Measurements from ENCODE around the gene DYRK3.
"Not testable (repeated sequence)": the region's sequence is repeated elsewhere in the genome, so short reads cannot be mapped to it uniquely, and the experiment has no call there.

Gene DYRK3

DNA sequence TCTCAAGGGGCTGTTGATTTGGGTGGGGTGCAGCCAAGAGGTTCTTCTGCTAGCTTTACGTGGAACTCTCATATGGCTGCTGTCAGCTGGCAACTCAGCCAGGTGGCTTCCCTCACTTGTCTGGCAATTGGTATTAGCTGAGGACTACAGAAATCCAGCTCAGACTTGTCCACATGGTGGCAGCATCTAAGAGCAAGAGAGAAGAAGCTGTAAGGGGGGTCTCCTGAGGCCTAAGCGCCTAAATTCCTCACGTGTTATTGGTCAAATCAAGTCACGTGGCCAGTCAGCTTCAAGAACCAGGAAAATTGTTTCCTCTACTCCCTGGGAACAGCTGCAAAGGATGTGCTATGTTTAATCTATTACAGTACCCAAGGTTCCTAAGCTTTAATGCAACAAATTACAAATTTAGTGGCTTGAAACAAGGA lies 4.2 kb upstream of the DYRK3 start:
- DNase-seq (ENCODE audit: low read depth in 2 of 2): peak in 1 of 2 donors; percentile 10

DNA sequence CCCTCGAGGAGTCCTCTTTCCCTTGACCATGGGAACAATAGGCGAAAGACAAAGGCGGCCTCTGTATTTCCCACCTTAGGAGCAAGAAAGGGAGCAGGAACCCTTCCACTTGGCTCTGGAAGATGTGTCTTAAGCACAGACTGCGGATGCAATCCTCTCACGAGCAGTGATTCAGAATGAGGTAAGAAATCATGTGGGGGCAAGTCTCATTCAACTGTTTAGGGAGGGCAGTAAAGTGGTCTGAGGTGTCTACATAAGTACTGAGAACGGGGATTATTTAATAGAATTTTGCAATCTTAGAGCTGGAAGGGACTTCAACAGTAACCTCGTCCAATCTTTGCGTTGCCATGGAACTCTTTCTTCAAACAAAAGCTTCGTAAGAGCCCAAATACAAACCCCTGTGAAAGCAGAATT lies 1.6 kb upstream of the DYRK3 start:
- no peak for DNase-seq (ENCODE audit: low read depth in 2 of 2)

DNA sequence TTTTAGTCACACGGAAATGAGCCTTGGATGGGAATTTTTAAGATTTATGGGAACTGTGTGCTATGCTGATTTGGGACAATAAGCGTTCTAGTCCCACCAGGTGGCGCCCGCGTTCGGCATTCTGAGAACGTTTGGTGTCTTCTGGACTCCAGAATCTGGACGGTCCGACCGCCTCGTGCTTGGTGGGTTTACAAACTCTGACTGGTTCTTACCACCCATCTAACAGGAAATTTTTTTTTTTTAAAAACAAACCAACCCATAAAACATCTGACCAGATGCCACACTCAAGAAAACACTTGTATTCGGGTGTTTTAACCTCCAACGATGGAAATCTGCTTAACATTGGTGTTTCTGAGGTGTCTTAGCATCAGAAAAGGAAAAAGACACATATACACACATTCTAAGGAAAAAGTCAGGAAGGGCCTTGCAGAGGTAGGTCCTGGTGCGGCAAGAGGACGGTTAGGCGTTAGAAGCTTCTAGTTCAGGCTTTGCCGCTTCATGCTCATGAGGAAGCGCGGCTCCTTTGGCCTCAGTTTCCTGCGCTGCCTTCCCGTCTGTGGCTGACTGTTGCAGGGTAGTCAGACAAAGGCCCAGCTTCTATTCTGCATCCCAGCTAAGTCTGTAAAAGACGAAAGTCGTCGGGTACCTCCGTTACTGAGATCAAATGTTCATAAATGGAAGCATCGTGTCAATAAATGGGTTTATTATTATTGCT lies 814 bp upstream of the DYRK3 start:
- DNase-seq (ENCODE audit: low read depth in 2 of 2): peak; percentile 55 to 57

DNA sequence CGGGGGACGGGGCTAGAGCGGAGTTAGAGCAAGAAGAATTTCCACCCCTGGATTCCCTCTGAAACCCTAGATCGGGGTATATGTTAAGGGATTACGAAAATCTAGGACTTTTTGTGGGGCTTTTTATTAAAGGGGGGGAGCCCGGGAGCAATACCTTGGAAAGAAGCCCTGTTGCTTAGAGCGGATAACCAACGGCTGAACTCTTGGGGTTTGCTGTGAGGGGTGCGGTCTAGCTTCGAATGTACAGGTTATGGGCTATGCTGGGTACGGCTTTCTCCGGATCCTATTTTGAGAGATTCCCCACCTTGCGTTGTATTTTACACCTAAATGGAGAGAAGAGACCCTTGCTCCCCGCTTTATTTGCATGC lies 626 bp downstream of the DYRK3 start:
- DNase-seq (ENCODE audit: low read depth in 2 of 2): no peak

DNA sequence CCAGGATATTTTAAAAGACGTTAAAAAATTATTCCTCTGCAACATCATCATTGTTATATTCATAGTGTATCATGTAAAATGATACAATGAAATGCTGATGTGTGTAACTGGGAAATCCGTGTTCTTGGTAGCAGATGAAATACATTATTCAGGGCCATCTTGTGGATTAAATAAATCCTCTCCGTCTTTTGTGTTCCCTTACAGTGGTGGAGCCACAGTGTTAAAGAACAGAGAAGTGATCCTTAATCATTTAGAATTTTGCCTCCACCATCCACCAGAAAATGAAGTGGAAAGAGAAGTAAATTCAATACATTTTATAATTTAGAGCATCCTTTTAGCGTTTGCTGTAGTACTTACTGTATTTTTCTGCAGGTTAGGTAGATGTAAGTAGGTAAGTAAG lies 1.3 kb downstream of the DYRK3 start:
- DNase-seq (ENCODE audit: low read depth in 2 of 2): no peak

DNA sequence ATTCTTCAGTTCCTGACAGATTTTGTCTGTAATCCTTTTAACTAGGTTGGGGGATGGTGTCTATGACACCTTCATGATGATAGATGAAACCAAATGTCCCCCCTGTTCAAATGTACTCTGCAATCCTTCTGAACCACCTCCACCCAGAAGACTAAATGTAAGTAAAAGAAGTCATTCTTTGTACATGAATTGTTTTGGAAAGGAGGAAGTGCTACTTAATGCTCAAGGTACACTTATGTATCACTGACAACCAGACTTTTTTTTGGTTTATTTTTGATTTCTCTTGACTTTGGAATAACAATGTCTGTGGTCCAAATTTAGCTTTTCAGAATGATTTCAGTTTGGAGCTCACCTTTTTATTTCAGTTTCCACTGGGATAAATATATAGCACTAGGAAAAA lies 2.3 kb downstream of the DYRK3 start:
- no peak for DNase-seq (ENCODE audit: low read depth in 2 of 2)

DNA sequence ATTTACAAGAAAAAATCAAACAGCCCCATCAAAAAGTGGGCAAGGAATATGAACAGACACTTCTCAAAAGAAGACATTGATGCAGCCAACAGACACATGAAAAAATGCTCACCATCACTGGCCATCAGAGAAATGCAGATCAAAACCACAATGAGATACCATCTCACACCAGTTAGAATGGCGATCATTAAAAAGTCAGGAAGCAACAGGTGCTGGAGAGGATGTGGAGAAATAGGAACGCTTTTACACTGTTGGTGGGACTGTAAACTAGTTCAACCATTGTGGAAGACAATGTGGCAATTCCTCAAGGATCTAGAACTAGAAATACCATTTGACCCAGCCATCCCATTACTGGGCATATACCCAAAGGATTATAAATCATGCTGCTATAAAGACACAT lies 6.7 kb downstream of the DYRK3 start:
- DNase-seq (ENCODE audit: low read depth in 2 of 2): not testable (repeated sequence)

DNA sequence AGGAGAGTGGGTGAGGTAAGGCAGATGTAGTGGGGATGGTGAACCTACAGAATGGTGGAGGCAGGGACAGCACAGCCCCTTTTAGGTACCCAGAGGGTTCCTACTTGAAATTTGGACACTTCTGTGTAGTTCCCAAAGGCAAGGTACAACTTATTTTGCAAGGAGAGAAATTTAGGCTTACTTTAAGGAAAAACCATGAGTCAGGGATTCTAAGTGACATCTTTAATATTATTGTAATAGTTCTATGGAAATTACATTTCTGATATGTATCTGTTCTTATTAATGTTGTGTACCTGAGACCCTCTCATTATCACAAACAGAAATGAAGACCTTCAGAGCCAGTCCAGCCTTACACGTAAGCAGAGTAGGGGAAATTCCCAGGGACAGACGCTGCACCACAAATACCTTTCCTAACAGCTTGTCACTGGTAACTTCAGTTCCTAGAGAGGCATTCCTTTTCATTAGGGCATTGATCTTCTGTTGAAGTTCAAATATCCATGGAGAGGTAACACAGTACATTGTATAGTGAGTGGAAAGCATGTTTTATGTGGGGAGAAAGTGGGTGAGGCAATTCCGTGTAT lies 7.9 kb downstream of the DYRK3 start:
- DNase-seq (ENCODE audit: low read depth in 2 of 2): no peak

DNA sequence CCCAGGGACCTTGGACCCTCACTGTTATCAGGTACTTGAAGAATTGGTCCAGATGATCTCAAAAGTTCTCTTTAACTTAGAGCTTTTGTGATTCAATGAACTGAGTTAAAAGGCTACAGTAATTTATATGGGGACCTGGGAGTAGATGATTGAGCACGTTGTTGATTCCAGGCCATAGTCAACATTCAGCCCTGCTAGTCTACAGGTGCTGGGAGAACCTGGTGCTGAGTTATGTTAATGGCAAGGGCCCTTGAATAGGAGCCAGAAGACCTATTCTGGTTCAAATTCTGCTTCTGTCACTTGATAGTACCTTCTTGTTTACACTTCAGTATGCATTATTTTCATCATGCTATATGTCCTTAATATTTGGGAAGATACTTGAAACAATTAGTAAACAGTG lies 11.2 kb downstream of the DYRK3 start:
- DNase-seq (ENCODE audit: low read depth in 2 of 2): no peak

DNA sequence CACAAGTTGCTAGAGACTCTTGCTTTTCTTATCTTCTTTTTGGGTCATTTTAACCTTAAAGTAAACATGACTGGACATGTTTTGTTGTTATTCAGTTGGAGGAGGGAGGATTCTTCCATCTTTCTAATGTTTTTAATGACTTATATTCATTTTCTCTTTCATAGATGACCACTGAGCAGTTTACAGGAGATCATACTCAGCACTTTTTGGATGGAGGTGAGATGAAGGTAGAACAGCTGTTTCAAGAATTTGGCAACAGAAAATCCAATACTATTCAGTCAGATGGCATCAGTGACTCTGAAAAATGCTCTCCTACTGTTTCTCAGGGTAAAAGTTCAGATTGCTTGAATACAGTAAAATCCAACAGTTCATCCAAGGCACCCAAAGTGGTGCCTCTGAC lies 11.9 kb downstream of the DYRK3 start:
- no peak for DNase-seq (ENCODE audit: low read depth in 2 of 2)

DNA sequence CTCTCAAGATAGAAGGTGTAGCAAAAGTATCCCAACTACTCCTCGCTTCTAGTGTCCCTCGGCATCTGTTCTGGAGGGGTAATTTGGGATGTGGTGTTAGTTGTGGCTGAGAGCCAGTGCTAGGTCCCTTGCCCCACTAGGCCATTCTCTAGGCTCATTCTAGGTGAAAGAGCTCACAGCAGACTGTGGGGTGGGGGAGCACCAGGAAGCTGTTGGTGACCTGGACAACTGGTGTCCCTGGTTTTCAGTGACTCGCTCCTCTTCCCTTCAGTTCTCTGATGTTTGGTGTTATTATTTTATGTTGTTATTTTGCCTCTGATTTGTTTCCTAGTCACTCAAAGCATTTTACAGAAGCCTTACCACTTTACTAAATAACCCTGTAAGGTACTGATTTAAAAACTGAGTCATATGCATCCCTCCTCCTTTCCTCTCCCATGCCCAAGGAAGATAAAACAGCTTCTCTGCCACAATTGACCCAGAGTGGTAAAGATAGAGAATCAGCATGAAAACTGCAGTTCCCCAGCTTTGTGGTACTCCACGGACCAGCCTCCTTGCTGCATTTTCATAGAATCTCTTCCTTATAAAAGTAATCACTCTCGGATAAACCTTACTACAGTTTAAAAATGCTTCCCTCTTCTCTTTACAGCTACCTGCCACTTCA lies 14.1 kb downstream of the DYRK3 start:
- no peak for DNase-seq (ENCODE audit: low read depth in 2 of 2)

DNA sequence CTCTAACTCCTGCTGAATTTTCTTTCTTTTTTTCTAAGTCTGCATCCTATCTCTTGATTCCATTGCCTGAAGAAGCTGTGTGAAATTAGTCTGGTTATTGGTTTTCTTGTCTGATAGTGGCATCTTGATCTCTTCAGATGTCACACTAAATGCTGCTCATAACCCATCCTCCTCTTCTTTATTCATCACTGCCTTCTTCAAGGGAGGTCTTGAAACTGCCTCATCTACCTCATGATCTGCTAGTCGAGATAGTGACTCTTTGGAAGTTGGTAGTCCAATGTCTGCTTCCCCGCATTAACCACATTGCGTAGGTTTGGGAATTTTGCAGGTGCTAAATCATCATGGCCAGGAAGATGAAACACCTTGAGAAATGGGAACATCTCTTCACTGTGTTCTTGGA lies 15.7 kb downstream of the DYRK3 start:
- DNase-seq (ENCODE audit: low read depth in 2 of 2): no peak

DNA sequence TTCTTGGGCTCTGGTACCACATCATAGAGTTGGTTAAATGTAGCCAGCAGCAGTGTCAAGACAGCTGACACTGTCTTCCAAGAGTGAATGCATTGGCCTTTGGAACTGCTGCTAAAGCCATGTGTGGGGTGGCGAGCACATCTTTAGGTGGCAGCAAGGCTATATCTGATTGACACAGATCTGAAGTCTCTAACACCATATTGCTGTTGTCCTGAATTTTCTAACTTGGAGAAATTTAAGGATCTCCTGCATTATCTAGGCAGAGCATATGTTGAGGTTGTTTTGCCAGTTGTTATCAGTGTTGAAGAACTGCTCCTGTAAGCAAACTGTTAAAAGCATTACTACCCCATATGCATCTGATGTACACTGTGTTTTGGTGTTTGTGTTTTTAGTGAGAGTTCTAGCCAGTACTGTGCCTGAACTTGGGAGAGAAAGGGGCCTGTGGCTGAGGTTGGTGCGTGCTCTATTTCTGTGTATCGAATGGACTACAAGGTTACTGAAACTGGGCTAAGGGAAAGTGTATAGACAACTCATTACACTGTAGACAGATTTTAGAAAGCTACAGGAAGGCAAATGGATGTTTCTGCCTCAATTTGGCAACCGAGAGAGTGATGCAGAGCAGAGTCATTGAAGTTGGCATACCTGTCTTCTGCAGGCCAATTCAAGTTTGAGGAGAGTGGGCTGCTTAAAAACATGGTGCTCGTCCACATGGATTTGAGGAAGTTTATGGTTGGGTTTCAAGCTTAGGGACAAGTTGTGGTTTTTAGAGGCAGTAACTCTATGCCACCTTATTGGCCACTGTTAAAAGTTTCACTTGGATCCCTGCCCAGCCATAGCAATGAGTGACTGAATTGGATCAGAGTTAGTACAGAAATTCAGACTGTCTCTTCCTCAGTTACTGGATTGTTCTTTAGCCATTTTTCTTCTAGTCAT lies 16.9 kb downstream of the DYRK3 start:
- DNase-seq (ENCODE audit: low read depth in 2 of 2): no peak

DNA sequence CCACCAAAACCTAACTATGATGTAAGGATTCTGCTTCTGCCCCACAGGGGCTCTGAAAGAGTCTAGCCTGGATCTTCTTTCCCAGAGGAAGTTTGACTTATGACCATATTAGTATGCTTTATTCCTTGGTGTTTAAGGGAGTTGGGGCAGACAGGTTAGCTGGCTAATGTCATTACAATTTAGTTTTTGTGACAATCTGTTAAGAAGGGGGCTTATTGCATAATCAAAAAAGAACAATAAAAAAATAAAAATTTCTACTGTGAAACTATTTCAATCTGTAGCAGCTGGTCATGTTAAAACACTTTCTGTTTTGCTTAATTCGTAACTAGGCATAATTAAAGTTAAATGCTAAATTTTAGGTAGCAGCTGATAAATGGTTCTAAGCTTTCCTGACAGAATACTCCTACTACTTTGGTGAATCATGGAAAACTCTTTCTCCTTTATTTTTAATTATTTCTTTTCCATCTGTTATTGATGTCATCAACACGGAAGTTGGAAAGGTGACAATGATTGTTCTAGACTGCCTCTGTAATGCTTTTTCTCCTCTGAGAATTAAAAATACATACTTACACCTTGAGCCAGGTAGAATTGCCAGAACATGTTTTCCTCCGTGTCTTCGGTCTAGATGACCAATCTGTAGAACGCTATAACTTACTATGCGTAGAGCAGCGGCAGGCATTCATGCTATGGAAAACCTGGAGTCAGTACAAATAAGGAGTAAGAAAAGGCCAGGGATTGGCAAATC lies 18.6 kb downstream of the DYRK3 start:
- DNase-seq (ENCODE audit: low read depth in 2 of 2): no peak

DNA sequence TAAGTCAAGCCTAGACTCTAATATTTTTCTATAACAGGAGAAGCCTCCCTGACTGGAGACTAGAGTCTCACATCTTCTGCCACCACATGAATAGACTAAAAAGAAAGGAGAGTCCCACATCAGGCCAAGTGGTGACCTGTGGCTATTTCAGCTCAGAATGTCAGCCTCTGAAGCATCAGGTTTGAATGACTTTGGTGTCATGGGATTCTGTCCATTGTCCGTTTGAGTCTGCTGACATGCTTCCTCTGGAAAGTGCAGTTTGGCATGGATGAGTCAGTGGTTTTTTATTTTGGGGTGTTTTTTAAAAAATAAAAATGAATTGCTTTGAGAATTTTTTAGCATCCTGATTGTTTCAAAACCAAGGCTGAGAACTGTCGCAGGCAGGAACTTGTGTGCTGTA lies 19.5 kb downstream of the DYRK3 start:
- no peak for DNase-seq (ENCODE audit: low read depth in 2 of 2)

DNA sequence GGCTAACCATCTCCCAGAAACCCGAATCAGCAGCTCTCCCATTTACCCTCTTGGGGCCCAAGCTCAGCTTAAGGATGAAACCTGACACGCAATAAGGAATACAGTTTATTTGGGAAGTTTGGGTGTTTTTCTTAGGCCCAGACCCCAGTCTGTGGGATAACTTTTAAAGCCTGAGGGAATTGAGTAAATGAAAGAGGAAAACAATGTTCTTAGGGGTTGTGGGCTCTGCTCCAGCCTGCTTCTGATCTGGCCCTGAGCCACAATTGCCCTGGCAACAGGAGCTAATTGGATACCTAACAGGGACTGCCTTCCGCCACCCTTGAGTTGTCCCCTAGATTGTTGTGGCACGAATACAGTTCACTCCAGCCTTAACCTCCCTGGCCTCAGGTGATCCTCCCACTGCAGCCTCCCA lies 20.1 kb downstream of the DYRK3 start:
- DNase-seq (ENCODE audit: low read depth in 2 of 2): no peak

DNA sequence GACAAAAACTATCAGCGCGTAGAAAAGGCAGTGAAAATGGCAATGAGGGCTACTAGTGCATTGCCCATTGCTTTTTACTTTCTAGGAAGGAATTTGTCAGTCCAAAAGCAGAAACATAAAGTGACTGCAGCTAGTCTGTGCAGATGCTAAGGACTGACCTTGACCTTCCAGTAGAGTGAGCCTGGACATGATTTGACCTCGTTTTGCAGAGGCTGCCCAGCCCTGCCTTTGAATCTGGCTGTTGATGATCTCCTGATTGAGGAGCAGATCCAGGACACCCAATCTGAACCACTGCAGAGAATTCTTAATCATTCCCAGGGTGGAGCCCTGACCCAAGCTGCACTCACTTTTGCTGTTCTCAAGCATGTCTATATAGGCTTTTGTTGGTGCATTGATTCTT lies 21.6 kb downstream of the DYRK3 start:
- no peak for DNase-seq (ENCODE audit: low read depth in 2 of 2)

DNA sequence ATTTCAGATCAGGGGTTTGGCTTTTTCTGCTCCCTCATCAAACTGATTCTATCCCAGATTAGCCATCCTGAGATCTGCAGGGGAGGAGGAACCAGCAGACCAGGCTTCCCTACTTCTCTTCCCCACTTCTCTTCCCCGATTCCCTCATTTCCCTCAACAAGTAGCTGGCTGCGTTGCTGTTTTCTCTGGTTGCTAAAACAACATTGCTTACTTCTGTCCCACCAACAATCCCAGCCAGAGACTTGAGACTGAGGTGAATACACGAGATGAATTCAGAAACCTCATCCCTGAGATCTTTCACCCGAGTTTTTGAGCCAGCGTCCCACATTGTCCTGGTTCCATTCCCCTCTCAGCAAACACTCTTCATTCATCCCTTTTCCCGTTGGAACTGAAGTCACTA lies 22.4 kb downstream of the DYRK3 start:
- DNase-seq (ENCODE audit: low read depth in 2 of 2): no peak

DNA sequence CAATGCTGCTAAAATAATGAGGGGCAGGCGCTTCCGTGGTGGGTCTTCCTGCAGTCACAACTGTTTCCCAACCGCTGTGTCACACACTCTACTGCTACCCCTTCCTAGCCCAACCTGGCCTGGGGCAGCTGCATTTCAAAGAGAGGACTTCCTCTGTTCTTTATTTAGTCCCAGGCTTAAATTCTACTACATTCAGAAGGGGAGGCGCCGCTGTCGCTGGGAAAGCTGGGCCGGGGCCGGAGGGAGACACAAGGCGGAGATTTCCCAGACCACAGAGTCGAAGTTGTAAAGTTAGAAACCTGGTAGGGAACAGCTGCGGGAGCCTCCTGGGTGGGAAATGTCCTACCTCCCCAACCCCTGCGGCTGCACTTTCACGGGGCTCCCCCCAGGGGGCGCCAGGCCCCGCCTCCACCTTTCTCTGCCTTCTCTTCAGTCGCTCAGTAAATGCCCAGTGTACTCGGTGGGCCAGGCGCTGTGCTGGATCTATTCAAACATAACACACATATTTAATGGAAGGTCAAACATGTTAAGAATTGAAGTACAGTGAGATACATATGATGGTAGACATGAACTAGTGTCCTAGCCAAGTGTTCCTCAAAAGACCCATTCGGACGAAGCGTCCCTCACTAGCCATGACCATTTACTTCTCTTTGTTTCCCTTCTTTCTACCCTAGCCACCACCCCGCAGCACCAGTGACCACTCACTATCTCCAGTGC lies 23.1 kb downstream of the DYRK3 start:
- peak in 1 of 2 donors; percentile 38 for DNase-seq (ENCODE audit: low read depth in 2 of 2)

DNA sequence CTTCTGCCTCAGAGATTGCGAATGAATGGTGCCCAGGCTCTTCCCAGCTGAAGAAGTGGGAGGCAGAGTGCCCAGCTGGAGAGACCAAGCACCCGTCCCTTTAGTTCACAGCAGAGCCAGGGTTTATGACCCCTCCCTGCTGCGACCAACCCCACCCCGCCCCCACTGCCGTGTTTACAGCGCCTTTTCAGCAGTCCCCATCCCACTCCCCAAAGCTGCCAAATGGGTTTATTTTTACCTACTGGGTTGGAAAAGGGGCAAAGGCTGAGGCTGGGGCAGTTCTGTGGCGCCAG lies 23.6 kb downstream of the DYRK3 start:
- no peak for DNase-seq (ENCODE audit: low read depth in 2 of 2)

DNA sequence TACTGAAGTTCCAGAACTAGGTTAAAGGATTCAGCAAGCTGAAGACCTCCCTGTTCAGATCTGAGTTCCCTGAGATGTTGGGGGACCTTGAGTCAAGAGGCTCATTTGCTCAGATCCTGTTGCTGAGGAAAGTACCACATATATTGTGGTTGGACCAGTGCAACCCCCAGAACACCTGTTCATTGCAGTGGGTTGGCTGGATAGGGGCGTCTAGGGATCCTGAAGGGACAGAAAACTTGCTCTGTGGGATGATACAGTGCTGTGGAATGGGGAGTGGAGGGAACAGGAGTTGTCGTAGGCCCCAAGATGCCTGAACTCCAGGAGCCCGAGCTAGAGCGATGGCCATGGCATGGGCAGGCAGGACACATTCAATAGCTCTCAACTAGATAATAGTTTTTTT lies 24.8 kb downstream of the DYRK3 start:
- DNase-seq (ENCODE audit: low read depth in 2 of 2): no peak

Measured in stimulated activated CD8-positive, alpha-beta memory T cell treated with anti-CD3 and anti-CD28 coated beads, Interleukin-15, amount 100 ng/mL, for 48 hours (primary cell).